ENCODE results near the gene ERC2.

ERC2 gene

GRCh38 chr3:55584030-55584429 is 884.2 kb downstream of the ERC2 start:
- TF ChIP-seq CTCF (IDR thresholded peaks at IDR 0.05; ENCODE audit: poor library complexity, severe bottlenecking) = no peak
- ATAC-seq (ENCODE audit: low read depth) = no peak

GRCh38 chr3:55583475-55583874 is 884.8 kb downstream of the ERC2 start:
- no peak for TF ChIP-seq CTCF (IDR thresholded peaks at IDR 0.05; ENCODE audit: poor library complexity, severe bottlenecking)
- no peaks in the 10 kb centered on the region for H3K36me3 ChIP-seq (ENCODE audit: low read depth)
- no peak overlapping the region for H3K27ac ChIP-seq (ENCODE audit: poor library complexity, severe bottlenecking)
- no peaks in the 10 kb centered on the region for H3K4me1 ChIP-seq (ENCODE audit: insufficient read depth, poor library complexity, severe bottlenecking)
- H3K9me3 ChIP-seq (ENCODE audit: severe bottlenecking) = no peaks in the 10 kb centered on the region
- H3K27me3 ChIP-seq (ENCODE audit: insufficient read depth, poor library complexity, severe bottlenecking) = no peaks in the 10 kb centered on the region
- ATAC-seq (ENCODE audit: low read depth) (no peak), DNase-seq (ENCODE audit: low spot score) (no peak)
- no peak overlapping the region for H3K4me3 ChIP-seq (ENCODE audit: severe bottlenecking)

More at GRCh38 chr3:55584030-55584429, 884.2 kb downstream of the ERC2 start:
- H3K4me3 ChIP-seq (ENCODE audit: severe bottlenecking) = no peak overlapping the region
- DNase-seq (ENCODE audit: low spot score) = no peak
- H3K9me3 ChIP-seq (ENCODE audit: severe bottlenecking) = no peaks in the 10 kb centered on the region
- no peaks in the 10 kb centered on the region for H3K27me3 ChIP-seq (ENCODE audit: insufficient read depth, poor library complexity, severe bottlenecking)
- no peaks in the 10 kb centered on the region for H3K4me1 ChIP-seq (ENCODE audit: insufficient read depth, poor library complexity, severe bottlenecking)
- H3K27ac ChIP-seq (ENCODE audit: poor library complexity, severe bottlenecking) = no peak overlapping the region
- H3K36me3 ChIP-seq (ENCODE audit: low read depth) = no peaks in the 10 kb centered on the region

- Histone ChIP-seq H3K36me3 (ENCODE audit: low read depth) (no peaks in the 10 kb centered on the region), H3K27ac (ENCODE audit: poor library complexity, severe bottlenecking) (no peak overlapping the region), H3K27me3 (ENCODE audit: insufficient read depth, poor library complexity, severe bottlenecking) (no peaks in the 10 kb centered on the region), H3K4me3 (ENCODE audit: severe bottlenecking) (no peak overlapping the region), H3K4me1 (ENCODE audit: insufficient read depth, poor library complexity, severe bottlenecking) (no peaks in the 10 kb centered on the region), H3K9me3 (ENCODE audit: severe bottlenecking) (no peaks in the 10 kb centered on the region)
- TF ChIP-seq CTCF (IDR thresholded peaks at IDR 0.05; ENCODE audit: poor library complexity, severe bottlenecking) = no peak
- DNase-seq (ENCODE audit: low spot score) = no peak
- ATAC-seq (ENCODE audit: low read depth) = no peak
Observed at GRCh38 chr3:55579496-55579895, 888.8 kb downstream of the ERC2 start.

GRCh38 chr3:55576621-55577388 is 891.5 kb downstream of the ERC2 start:
- no peaks in the 10 kb centered on the region for H3K27me3 ChIP-seq (ENCODE audit: insufficient read depth, poor library complexity, severe bottlenecking)
- no peak for DNase-seq (ENCODE audit: low spot score)
- no peak overlapping the region for H3K27ac ChIP-seq (ENCODE audit: poor library complexity, severe bottlenecking)

More at GRCh38 chr3:55576621-55577388, 891.5 kb downstream of the ERC2 start:
- TF ChIP-seq CTCF (IDR thresholded peaks at IDR 0.05; ENCODE audit: poor library complexity, severe bottlenecking) = no peak
- Histone ChIP-seq H3K9me3 (ENCODE audit: severe bottlenecking) (no peaks in the 10 kb centered on the region), H3K4me1 (ENCODE audit: insufficient read depth, poor library complexity, severe bottlenecking) (no peaks in the 10 kb centered on the region), H3K4me3 (ENCODE audit: severe bottlenecking) (no peak overlapping the region), H3K36me3 (ENCODE audit: low read depth) (no peaks in the 10 kb centered on the region)
- no peak for ATAC-seq (ENCODE audit: low read depth)

All from RWPE2 (cell line).